ENCODE measurements around the gene JUP. TPM values are rescaled to one million over a fixed set of nuclear protein-coding genes. Genes with fewer than 3 reads are reported as not detected.

Gene JUP
- total and polyA plus RNA-seq, 9 donors = 7.0 to 153 (median 52.6) TPM

GRCh38 chr17:41739661-41740352 lies 46.7 kb downstream of the JUP start:
- 65 to 75% (median 74%) methylated on average over 9 of the region's 9 CpGs for WGBS, 3 donors
- H3K27ac ChIP-seq = no peak overlapping the region
- H3K4me3 ChIP-seq = no peak overlapping the region
- H3K9me3 ChIP-seq = no peaks in the 10 kb centered on the region
- intact Hi-C loops (cut with DNase I) = loop anchor here in 2 of 4 donors (2.0 kb wide), 1 partner anchor 61 kb away; no protein-coding TSS in a partner anchor
- H3K27me3 ChIP-seq = no peaks in the 10 kb centered on the region
- no peak for DNase-seq
- TF ChIP-seq, protein P1, sequence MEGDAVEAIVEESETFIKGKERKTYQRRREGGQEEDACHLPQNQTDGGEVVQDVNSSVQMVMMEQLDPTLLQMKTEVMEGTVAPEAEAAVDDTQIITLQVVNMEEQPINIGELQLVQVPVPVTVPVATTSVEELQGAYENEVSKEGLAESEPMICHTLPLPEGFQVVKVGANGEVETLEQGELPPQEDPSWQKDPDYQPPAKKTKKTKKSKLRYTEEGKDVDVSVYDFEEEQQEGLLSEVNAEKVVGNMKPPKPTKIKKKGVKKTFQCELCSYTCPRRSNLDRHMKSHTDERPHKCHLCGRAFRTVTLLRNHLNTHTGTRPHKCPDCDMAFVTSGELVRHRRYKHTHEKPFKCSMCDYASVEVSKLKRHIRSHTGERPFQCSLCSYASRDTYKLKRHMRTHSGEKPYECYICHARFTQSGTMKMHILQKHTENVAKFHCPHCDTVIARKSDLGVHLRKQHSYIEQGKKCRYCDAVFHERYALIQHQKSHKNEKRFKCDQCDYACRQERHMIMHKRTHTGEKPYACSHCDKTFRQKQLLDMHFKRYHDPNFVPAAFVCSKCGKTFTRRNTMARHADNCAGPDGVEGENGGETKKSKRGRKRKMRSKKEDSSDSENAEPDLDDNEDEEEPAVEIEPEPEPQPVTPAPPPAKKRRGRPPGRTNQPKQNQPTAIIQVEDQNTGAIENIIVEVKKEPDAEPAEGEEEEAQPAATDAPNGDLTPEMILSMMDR (IDR thresholded peaks at IDR 0.05) = no peak
- no peak for TF ChIP-seq POLR2A (IDR thresholded peaks at IDR 0.05)
- peaks cover 1% of the 10 kb centered on the region for H3K4me1 ChIP-seq (ENCODE audit: insufficient read depth)
- no peaks in the 10 kb centered on the region for H3K36me3 ChIP-seq

GRCh38 chr17:41738801-41739112 lies 47.8 kb downstream of the JUP start:
- Histone ChIP-seq H3K27me3 (no peaks in the 10 kb centered on the region), H3K36me3 (no peaks in the 10 kb centered on the region), H3K27ac (no peak overlapping the region), H3K4me1 (ENCODE audit: insufficient read depth) (peaks cover 4% of the 10 kb centered on the region), H3K4me3 (no peak overlapping the region), H3K9me3 (no peaks in the 10 kb centered on the region)
- intact Hi-C loops (cut with DNase I) = loop anchor here in 3 of 4 donors (1.0 to 2.0 kb wide), 2 partner anchors 62 to 63 kb away; no protein-coding TSS in a partner anchor
- WGBS, 3 donors = 91 to 100% (median 97%) methylated on average over 5 of the region's 5 CpGs
- no peak for TF ChIP-seq POLR2A (IDR thresholded peaks at IDR 0.05)
- TF ChIP-seq, protein P1 (IDR thresholded peaks at IDR 0.05) = no peak
- no peak for TF ChIP-seq EP300 (IDR thresholded peaks at IDR 0.05)
- DNase-seq = no peak

DNA sequence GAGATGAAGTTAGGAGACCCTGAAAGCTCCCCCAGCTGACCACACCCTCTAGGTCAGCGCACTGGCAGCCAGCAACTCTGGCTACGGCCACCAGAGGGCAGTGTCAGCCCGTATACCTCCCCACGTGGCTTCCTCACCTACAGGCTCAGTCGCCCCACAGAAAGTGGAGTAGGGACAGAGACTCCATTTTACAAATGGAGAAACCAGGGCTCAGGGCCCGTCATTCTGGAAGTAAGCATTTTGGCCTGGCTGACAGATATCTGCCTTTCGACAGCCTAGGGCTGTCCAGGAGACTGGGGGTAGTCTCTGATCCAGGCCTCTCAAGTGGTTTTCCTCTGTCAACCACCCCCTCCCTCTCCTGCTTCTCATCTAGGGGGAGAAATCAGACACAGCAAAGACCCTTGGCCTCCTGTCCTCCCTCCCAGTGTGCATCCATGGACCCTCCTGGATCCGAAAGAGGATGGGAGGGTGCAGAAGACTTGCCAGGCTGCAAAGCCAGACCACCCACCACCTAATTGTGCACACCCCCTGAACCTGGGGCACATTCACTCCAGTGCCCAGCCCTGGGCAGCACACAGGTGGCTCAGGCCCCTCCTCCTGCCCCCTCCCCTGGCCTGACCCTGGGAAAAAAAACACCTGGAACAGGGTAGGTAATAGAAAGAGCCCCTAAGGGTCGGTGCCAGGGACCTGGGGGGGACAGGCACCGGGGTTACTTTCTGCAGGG lies 48.3 kb downstream of the JUP start:
- TF ChIP-seq EP300 (IDR thresholded peaks at IDR 0.05) (no peak), POLR2A (IDR thresholded peaks at IDR 0.05) (no peak)
- TF ChIP-seq, protein P1 (IDR thresholded peaks at IDR 0.05) = peak; percentile 97 to 99 (median 98)
- WGBS, 3 donors = 28 to 33% (median 30%) methylated on average over 10 of the region's 10 CpGs
- no peaks in the 10 kb centered on the region for H3K9me3 ChIP-seq
- DNase-seq = peak; percentile 69 to 89 (median 84)
- no peaks in the 10 kb centered on the region for H3K27me3 ChIP-seq
- intact Hi-C loops (cut with DNase I) = loop anchor here in 3 of 4 donors (1.0 to 2.0 kb wide), 2 partner anchors 63 kb away; no protein-coding TSS in a partner anchor
- H3K4me1 ChIP-seq (ENCODE audit: insufficient read depth) = peaks cover 4% of the 10 kb centered on the region
- no peak overlapping the region for H3K4me3 ChIP-seq
- no peak overlapping the region for H3K27ac ChIP-seq
- no peaks in the 10 kb centered on the region for H3K36me3 ChIP-seq

DNA sequence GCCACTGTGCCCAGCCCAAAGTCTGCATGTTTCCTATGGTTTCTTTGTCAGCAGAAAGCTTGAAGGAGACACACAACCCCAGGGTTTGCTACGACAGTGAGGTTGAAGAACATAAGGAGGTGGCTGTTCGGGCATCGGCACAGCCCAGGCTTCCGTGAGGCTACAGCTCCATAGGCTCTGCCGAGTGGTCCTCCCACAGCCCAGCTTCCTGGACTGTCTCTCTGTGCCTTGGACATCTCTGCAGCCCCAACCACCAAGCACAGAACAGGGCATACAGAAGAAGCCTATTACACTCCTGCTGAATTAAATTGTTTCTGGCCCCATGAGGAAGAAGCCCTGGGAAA lies 48.9 kb downstream of the JUP start:
- DNase-seq = no peak
- Histone ChIP-seq H3K27me3 (no peaks in the 10 kb centered on the region), H3K9me3 (no peaks in the 10 kb centered on the region), H3K27ac (no peak overlapping the region), H3K36me3 (no peaks in the 10 kb centered on the region), H3K4me3 (no peak overlapping the region), H3K4me1 (ENCODE audit: insufficient read depth) (peaks cover 4% of the 10 kb centered on the region)
- intact Hi-C loops (cut with DNase I) = loop anchor here (1.0 to 2.0 kb wide), 2 partner anchors 63 to 64 kb away; no protein-coding TSS in a partner anchor
- 18 to 40% (median 31%) methylated on average over 5 of the region's 5 CpGs for WGBS, 3 donors
- TF ChIP-seq EP300 (IDR thresholded peaks at IDR 0.05) = no peak
- no peak for TF ChIP-seq POLR2A (IDR thresholded peaks at IDR 0.05)
- TF ChIP-seq, protein P1 (IDR thresholded peaks at IDR 0.05) = no peak
